C4-2B (cell line): ENCODE data around the gene ZNF501.

Experiments
- CTCF ChIP-seq: fragments of 450-650 bp; conservative IDR thresholded peaks from 2 replicates; pipeline ENCODE4 v1.5.1; 2017; ENCODE audit warnings: mild to moderate bottlenecking
- ZFX ChIP-seq: fragments of 450-650 bp; IDR thresholded peaks from 2 replicates; pipeline ENCODE4 v1.6.1; 2017

GRCh38 chr3:44721231-44722102 is 8.0 kb upstream of the ZNF501 start:
- TF ChIP-seq CTCF: no peak
- TF ChIP-seq ZFX: no peak
